T-helper 2 cell treated with Interferon-gamma antibody and Interleukin-4, amounts not matched to agents 5 μg/mL and 100 μg/mL, for 36 hours (primary cell): ENCODE measurements around the gene GABRG3.

Experiments
- DNase-seq: peaks from one replicate; pipeline ENCODE4 v3.0.0; 2021; ENCODE audit warnings: low spot score
- H3K27ac Mint-ChIP-seq: one replicate; pipeline ENCODE4 v1.8.0; 2021; ENCODE audit warnings: mild to moderate bottlenecking, mixed read lengths
- H3K27me3 Mint-ChIP-seq: one replicate; pipeline ENCODE4 v1.8.0; 2021; ENCODE audit warnings: low read depth, mixed read lengths
- H3K36me3 Mint-ChIP-seq: one replicate; pipeline ENCODE4 v1.8.0; 2021; ENCODE audit warnings: low read depth, mixed read lengths
- H3K4me1 Mint-ChIP-seq: one replicate; pipeline ENCODE4 v1.8.0; 2021; ENCODE audit warnings: low read depth, mixed read lengths
- H3K4me3 Mint-ChIP-seq: one replicate; pipeline ENCODE4 v1.8.0; 2022; ENCODE audit warnings: mild to moderate bottlenecking, moderate library complexity, mixed read lengths
- H3K9me3 Mint-ChIP-seq: one replicate; pipeline ENCODE4 v1.8.0; 2021; ENCODE audit warnings: mixed read lengths

GABRG3 gene

DNA sequence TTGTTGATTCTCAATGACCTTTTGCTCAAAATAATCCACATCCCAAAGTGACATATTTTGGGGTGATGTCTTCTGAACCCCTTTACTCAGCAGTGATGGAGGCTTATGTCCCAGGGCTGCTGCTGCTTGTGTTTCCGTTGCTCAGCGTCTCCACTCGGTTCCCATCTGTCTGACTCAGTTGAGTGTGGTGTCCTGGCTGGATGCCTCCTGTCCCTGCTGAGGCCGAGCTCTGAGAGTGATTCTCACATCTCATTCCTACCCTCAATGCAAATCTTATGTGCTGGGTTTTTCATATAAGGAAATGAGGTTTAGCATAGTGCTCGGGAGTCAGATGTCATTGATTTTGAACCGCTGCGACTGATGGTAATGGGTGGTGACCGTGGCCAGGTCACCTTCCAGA, 247.4 kb downstream of the GABRG3 start:
- H3K27me3 Mint-ChIP-seq, result no peaks in the 10 kb centered on the region
- no peak overlapping the region for H3K4me3 Mint-ChIP-seq
- H3K36me3 Mint-ChIP-seq, result no peaks in the 10 kb centered on the region
- no peaks in the 10 kb centered on the region for H3K4me1 Mint-ChIP-seq
- H3K9me3 Mint-ChIP-seq, result peaks cover 31% of the 10 kb centered on the region
- no peak overlapping the region for H3K27ac Mint-ChIP-seq
- no peak for DNase-seq

- no peak for DNase-seq
- Mint-ChIP-seq H3K4me1 (no peaks in the 10 kb centered on the region), H3K27ac (no peak overlapping the region), H3K27me3 (no peaks in the 10 kb centered on the region), H3K4me3 (no peak overlapping the region), H3K9me3 (peaks cover 33% of the 10 kb centered on the region), H3K36me3 (no peaks in the 10 kb centered on the region)
These were observed 248.7 kb downstream of the GABRG3 start for GRCh38 chr15:27219636-27220035.

DNA sequence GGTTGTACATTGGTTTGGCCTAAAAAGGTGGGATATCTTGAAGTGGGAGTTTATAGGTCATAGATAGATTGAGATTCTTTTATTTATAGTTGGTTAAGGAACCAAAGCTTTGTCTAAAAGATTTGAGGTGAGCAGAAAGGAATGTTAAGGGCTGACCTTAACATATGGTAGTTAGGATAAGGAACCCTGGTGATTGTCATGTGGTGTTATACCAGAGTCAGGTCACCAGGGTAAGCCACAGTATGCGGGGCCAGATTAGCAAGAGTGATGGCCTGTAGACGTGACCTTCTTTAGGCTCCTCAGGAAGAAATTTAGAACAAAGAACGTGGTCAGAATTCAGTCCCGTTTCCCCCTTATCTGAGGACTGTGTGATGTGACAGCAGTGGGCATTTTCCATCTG, 249.2 kb downstream of the GABRG3 start:
- H3K9me3 Mint-ChIP-seq, result peaks cover 34% of the 10 kb centered on the region
- H3K4me3 Mint-ChIP-seq, result no peak overlapping the region
- H3K27ac Mint-ChIP-seq, result no peak overlapping the region
- no peak for DNase-seq
- H3K36me3 Mint-ChIP-seq, result no peaks in the 10 kb centered on the region
- no peaks in the 10 kb centered on the region for H3K4me1 Mint-ChIP-seq
- H3K27me3 Mint-ChIP-seq, result no peaks in the 10 kb centered on the region

DNA sequence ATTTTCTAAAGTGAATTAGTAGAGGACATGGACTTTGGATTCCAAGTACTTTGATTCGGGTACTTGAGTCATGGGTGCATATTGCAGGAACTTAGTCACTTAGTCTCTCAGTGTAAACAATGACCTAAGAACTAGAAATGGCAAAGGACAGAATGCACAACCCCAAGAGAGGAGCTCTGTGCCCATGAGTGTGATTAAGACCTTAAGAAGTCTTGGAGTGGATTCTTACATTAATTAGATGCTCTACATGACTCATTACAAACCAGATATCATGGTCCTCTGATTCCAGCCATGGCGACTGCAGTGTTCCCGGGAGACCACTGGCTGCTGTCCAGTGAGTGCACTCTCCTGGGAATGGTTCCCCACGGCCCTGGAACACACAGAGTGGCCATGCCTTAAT, 251.5 kb downstream of the GABRG3 start:
- Mint-ChIP-seq H3K4me3 (no peak overlapping the region), H3K36me3 (no peaks in the 10 kb centered on the region), H3K4me1 (no peaks in the 10 kb centered on the region), H3K27ac (no peak overlapping the region), H3K9me3 (peaks cover 35% of the 10 kb centered on the region), H3K27me3 (no peaks in the 10 kb centered on the region)
- no peak for DNase-seq

GRCh38 chr15:27223179-27223578, 252.2 kb downstream of the GABRG3 start:
- Mint-ChIP-seq H3K4me1 (no peaks in the 10 kb centered on the region), H3K9me3 (peaks cover 35% of the 10 kb centered on the region), H3K36me3 (no peaks in the 10 kb centered on the region), H3K4me3 (no peak overlapping the region), H3K27me3 (no peaks in the 10 kb centered on the region), H3K27ac (no peak overlapping the region)
- DNase-seq, result no peak

DNA sequence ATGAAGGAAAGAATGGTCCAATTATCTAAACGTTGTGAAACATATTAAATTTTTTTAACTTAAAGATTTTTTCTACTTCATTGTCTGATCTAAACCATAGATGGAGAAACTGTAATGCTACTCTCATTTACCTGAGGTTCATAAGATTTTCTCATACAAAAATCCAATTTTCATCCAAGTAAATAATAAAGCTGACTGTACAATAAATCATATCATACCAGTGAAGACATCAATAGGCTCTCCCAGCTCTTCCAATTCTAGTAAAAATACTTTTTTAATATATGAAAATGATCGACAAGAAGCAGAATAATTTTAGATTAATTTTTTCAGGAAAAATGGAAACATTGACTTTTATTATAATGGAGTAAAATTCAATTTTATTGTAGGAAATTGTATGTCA, 260.8 kb downstream of the GABRG3 start:
- DNase-seq, result no peak
- no peaks in the 10 kb centered on the region for H3K4me1 Mint-ChIP-seq
- H3K36me3 Mint-ChIP-seq, result no peaks in the 10 kb centered on the region
- no peak overlapping the region for H3K27ac Mint-ChIP-seq
- peaks cover 25% of the 10 kb centered on the region for H3K9me3 Mint-ChIP-seq
- H3K27me3 Mint-ChIP-seq, result no peaks in the 10 kb centered on the region
- no peak overlapping the region for H3K4me3 Mint-ChIP-seq

DNA sequence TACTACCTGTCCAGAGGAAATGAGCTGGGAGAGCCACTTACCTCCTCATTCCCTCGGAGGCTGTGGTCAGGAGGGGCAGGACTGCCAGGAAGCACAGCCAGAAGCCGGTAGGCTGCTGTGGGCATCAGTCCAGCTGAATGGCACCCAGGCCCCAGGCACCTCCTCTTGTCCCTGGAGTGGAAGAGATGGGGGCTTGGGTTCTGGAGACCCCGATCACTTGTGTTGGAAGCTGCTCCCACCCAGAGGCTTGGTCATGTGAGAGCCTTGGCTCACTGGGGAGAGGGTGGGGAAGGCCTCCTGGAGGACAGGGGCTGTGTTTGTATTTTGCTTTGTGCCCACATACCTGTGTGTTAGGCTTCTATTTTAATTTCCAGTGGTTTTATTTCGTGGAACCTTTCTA, 261.9 kb downstream of the GABRG3 start:
- Mint-ChIP-seq H3K4me1 (no peaks in the 10 kb centered on the region), H3K36me3 (no peaks in the 10 kb centered on the region), H3K4me3 (no peak overlapping the region), H3K27me3 (no peaks in the 10 kb centered on the region), H3K9me3 (peaks cover 25% of the 10 kb centered on the region), H3K27ac (no peak overlapping the region)
- no peak for DNase-seq

DNA sequence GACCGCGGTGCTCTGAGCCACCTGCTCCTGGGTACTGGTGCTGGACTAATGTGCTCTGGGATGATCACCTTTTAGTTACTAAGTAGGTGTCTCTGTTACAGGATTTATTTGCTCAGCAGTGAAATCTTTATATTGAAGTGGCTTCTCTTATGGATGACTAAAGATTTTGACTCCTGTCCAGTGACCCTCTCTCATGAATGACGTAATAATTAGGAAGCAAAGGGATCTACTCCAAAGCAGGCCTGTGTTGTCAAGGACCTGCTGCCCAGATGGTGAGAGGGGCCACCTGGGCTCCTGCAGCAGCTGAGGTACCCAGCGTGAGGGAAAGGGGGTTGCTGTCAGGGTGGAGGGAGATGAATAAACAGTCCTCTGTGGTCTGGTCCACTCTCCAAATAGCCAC, 263.6 kb downstream of the GABRG3 start:
- DNase-seq, result no peak
- no peaks in the 10 kb centered on the region for H3K27me3 Mint-ChIP-seq
- H3K36me3 Mint-ChIP-seq, result no peaks in the 10 kb centered on the region
- H3K27ac Mint-ChIP-seq, result no peak overlapping the region
- H3K4me3 Mint-ChIP-seq, result no peak overlapping the region
- H3K9me3 Mint-ChIP-seq, result peaks cover 17% of the 10 kb centered on the region
- no peaks in the 10 kb centered on the region for H3K4me1 Mint-ChIP-seq

- Mint-ChIP-seq H3K4me3 (no peak overlapping the region), H3K4me1 (no peaks in the 10 kb centered on the region), H3K27me3 (no peaks in the 10 kb centered on the region), H3K27ac (no peak overlapping the region), H3K36me3 (no peaks in the 10 kb centered on the region), H3K9me3 (peaks cover 13% of the 10 kb centered on the region)
- DNase-seq, result no peak
These were observed 264.2 kb downstream of the GABRG3 start for GRCh38 chr15:27235161-27235560.

DNA sequence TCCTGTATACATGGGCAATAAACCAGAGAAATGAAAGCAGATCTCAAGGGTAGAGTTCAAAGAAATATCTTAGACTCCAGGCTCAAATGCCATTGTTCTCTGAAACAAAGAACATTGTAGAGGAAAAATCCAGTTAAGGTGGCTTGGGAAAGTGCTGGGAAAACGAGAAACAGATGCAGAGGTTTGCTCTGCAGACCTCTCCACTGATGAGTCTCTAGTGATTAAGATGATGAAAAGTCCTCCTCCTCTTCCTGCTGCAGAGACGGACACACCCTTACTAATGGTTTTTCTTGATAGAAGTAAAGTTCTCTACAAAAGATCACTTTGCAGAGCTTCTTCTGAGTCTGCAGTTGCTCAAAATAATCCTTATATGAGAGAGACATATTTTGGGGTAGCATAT, 264.7 kb downstream of the GABRG3 start:
- Mint-ChIP-seq H3K4me3 (no peak overlapping the region), H3K9me3 (peaks cover 13% of the 10 kb centered on the region), H3K4me1 (no peaks in the 10 kb centered on the region), H3K27me3 (no peaks in the 10 kb centered on the region), H3K36me3 (no peaks in the 10 kb centered on the region), H3K27ac (no peak overlapping the region)
- DNase-seq, result no peak

GRCh38 chr15:27237319-27237939, 266.4 kb downstream of the GABRG3 start:
- Mint-ChIP-seq H3K27me3 (no peaks in the 10 kb centered on the region), H3K4me3 (no peak overlapping the region), H3K4me1 (no peaks in the 10 kb centered on the region), H3K9me3 (peaks cover 12% of the 10 kb centered on the region), H3K36me3 (no peaks in the 10 kb centered on the region), H3K27ac (no peak overlapping the region)
- no peak for DNase-seq

DNA sequence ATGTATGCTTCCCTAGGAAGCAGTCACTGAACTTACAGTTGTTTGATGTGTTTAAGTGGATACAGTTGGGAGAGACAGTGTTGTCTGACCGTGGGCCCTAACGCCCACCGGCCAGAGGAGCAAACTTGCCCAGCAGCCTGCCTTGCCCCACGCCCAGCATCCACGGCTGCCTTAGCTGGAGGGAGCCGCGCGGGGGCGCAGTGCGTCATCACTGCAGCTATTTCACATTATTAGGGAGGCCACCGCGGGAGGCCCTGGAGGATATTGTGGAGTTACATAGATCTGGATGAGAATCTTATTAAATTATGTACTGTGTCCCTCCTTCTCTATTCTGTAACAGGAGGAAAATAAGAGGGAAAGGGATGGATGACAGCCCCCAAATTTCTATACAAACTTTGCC, 267.2 kb downstream of the GABRG3 start:
- Mint-ChIP-seq H3K36me3 (no peaks in the 10 kb centered on the region), H3K9me3 (peaks cover 14% of the 10 kb centered on the region), H3K4me1 (no peaks in the 10 kb centered on the region), H3K4me3 (no peak overlapping the region), H3K27me3 (no peaks in the 10 kb centered on the region), H3K27ac (no peak overlapping the region)
- DNase-seq, result no peak

DNA sequence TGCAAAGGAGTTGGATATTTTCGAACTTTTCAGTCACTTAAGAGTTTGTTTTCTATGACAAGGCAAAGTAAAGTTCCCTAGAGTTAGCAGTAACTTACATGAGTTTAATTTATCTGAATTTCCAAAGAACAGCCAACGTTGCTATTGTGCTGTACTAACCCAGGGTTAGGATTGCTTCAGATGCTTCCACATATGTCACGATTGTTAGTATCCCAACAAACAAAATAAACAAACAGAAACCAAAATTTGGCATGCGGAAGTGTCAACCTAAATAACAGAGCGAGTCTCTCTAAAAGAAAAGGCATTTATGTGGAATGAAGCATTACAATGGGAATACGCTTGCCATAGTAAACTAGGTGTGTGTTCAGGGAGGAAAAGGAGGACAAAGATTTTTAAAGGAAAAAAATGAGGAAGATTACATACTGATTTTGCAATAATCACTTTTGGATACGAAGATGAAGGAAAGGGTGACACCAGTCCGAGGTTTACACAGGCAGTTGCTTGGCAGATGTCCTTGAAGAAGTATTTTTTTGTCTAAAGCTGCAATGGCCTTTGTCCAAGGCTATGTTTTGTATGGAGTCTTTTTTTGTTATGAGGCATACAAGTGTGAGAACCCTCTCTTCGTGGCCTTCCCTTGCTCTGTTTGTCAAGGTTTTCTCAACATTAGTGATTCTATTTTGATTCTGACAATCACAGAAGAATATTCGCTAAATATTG, 267.9 kb downstream of the GABRG3 start:
- H3K4me1 Mint-ChIP-seq, result no peaks in the 10 kb centered on the region

DNA sequence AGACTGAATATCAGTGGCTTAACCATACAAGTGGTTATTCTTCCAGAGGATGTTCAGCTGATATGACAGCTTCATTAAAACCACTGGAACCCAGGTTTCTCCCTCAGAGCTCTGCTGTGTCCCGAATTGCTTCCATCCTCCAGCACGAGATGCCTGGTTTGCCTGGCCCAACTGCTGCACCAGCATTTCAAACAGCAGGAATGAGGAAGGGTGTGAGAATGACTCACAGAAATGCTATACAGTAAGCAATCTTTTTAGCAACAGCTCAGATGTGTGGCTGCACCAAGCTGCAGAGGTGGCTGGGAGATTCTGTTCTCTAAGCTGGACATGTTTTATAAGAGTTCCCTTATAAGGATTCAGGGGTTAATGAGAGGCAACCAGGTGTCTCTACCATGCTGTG, 271.0 kb downstream of the GABRG3 start:
- no peak for DNase-seq
- Mint-ChIP-seq H3K4me3 (no peak overlapping the region), H3K27ac (no peak overlapping the region), H3K4me1 (no peaks in the 10 kb centered on the region), H3K27me3 (no peaks in the 10 kb centered on the region), H3K36me3 (no peaks in the 10 kb centered on the region), H3K9me3 (peaks cover 17% of the 10 kb centered on the region)

More for the DNA sequence above, 267.9 kb downstream of the GABRG3 start:
- Mint-ChIP-seq H3K4me3 (no peak overlapping the region), H3K9me3 (peaks cover 15% of the 10 kb centered on the region), H3K27ac (no peak overlapping the region), H3K27me3 (no peaks in the 10 kb centered on the region), H3K36me3 (no peaks in the 10 kb centered on the region)
- no peak for DNase-seq

GRCh38 chr15:27244047-27244446, 273.1 kb downstream of the GABRG3 start:
- Mint-ChIP-seq H3K27me3 (no peaks in the 10 kb centered on the region), H3K9me3 (peaks cover 19% of the 10 kb centered on the region), H3K36me3 (no peaks in the 10 kb centered on the region), H3K27ac (no peak overlapping the region), H3K4me3 (no peak overlapping the region), H3K4me1 (no peaks in the 10 kb centered on the region)
- DNase-seq, result no peak
